Measurements from ENCODE around the gene TBXAS1. TPM values are rescaled to one million over a fixed set of nuclear protein-coding genes. Genes with fewer than 3 reads are reported as not detected.

Gene TBXAS1
- total RNA-seq, 4 donors from 2014 or later, result 9.8 to 31.3 (median 13.5) TPM

GRCh38 chr7:139797607-139798006 lies 31.5 kb upstream of the TBXAS1 start:
- Histone ChIP-seq H3K27me3 (peaks cover 0 to 3% (median 0%) of the 10 kb centered on the region in 4 donors), H3K36me3 (no peaks in the 10 kb centered on the region), H3K4me1 (peaks cover 0 to 14% (median 7%) of the 10 kb centered on the region in 4 donors), H3K9me3 (no peaks in the 10 kb centered on the region), H3K27ac (replicated peaks in 1 of 4) (no peak overlapping the region), H3K4me3 (no peak overlapping the region)
- TF ChIP-seq EP300 (IDR thresholded peaks at IDR 0.05) (no peak), POLR2AphosphoS5 (IDR thresholded peaks at IDR 0.05) (no peak), POLR2A (IDR thresholded peaks at IDR 0.05; ENCODE audit: low read depth) (no peak), CTCF (IDR thresholded peaks at IDR 0.05) (no peak)
- intact Hi-C loops (cut with DNase I), result no loop called here
- no peak for DNase-seq (ENCODE audit: extremely low spot score)
- 74% methylated on average over 2 of the region's 2 CpGs for WGBS

- 44% methylated on average over 10 of the region's 10 CpGs for WGBS
- H3K4me1 ChIP-seq, result peaks cover 0 to 14% (median 7%) of the 10 kb centered on the region in 4 donors
- H3K4me3 ChIP-seq, result no peak overlapping the region
- TF ChIP-seq POLR2A (IDR thresholded peaks at IDR 0.05; ENCODE audit: low read depth), result no peak
- TF ChIP-seq CTCF (IDR thresholded peaks at IDR 0.05), result no peak
- TF ChIP-seq EP300 (IDR thresholded peaks at IDR 0.05), result no peak
- H3K36me3 ChIP-seq, result no peaks in the 10 kb centered on the region
- DNase-seq (ENCODE audit: extremely low spot score), result no peak
- intact Hi-C loops (cut with DNase I), result no loop called here
- H3K9me3 ChIP-seq, result no peaks in the 10 kb centered on the region
- no peak overlapping the region for H3K27ac ChIP-seq (replicated peaks in 1 of 4)
- H3K27me3 ChIP-seq, result peaks cover 0 to 3% (median 0%) of the 10 kb centered on the region in 4 donors
Measured at GRCh38 chr7:139798221-139798620, 30.8 kb upstream of the TBXAS1 start.

GRCh38 chr7:139798892-139799291 lies 30.2 kb upstream of the TBXAS1 start:
- Histone ChIP-seq H3K9me3 (no peaks in the 10 kb centered on the region), H3K27ac (replicated peaks in 1 of 4) (no peak overlapping the region), H3K4me1 (peaks cover 0 to 14% (median 7%) of the 10 kb centered on the region in 4 donors), H3K27me3 (peaks cover 0 to 3% (median 0%) of the 10 kb centered on the region in 4 donors), H3K36me3 (no peaks in the 10 kb centered on the region), H3K4me3 (no peak overlapping the region)
- no peak for DNase-seq (ENCODE audit: extremely low spot score)
- WGBS, result 84% methylated on average over 3 of the region's 4 CpGs
- intact Hi-C loops (cut with DNase I), result no loop called here
- no peak for TF ChIP-seq CTCF (IDR thresholded peaks at IDR 0.05)
- no peak for TF ChIP-seq POLR2A (IDR thresholded peaks at IDR 0.05; ENCODE audit: low read depth)
- no peak for TF ChIP-seq EP300 (IDR thresholded peaks at IDR 0.05)
- TF ChIP-seq POLR2AphosphoS5 (IDR thresholded peaks at IDR 0.05), result no peak

- Histone ChIP-seq H3K36me3 (no peaks in the 10 kb centered on the region), H3K27me3 (peaks cover 0 to 3% (median 0%) of the 10 kb centered on the region in 4 donors), H3K4me1 (peaks cover 0 to 14% (median 7%) of the 10 kb centered on the region in 4 donors), H3K4me3 (no peak overlapping the region), H3K27ac (replicated peaks in 1 of 4) (no peak overlapping the region), H3K9me3 (no peaks in the 10 kb centered on the region)
- intact Hi-C loops (cut with DNase I), result no loop called here
- 73% methylated on average over 2 of the region's 2 CpGs for WGBS
- DNase-seq (ENCODE audit: extremely low spot score), result no peak
- TF ChIP-seq POLR2AphosphoS5 (IDR thresholded peaks at IDR 0.05) (no peak), CTCF (IDR thresholded peaks at IDR 0.05) (no peak), EP300 (IDR thresholded peaks at IDR 0.05) (no peak), POLR2A (IDR thresholded peaks at IDR 0.05; ENCODE audit: low read depth) (no peak)
Measured at GRCh38 chr7:139799586-139799985, 29.5 kb upstream of the TBXAS1 start.

DNA sequence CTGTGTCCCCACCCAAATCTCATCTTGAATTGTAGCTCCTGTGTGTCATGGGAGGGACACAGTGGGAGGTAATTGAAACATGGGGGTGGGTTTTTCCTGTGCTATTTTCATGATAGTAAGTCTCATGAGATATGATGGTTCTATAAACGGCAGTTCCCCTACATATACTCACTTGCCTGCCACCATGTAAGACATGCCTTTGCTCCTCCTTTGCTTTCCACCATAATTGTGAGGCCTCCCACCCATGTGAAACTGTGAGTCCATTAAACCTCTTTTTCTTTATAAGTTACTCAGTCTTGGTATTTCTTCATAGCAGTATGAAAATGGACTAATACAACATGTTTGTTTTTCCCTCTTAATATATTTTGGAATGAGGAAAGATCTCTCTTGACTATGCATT lies 24.5 kb upstream of the TBXAS1 start:
- no peaks in the 10 kb centered on the region for H3K36me3 ChIP-seq
- peaks cover 0 to 4% (median 0%) of the 10 kb centered on the region in 4 donors for H3K4me1 ChIP-seq
- TF ChIP-seq EP300 (IDR thresholded peaks at IDR 0.05) (no peak), POLR2A (IDR thresholded peaks at IDR 0.05; ENCODE audit: low read depth) (no peak), POLR2AphosphoS5 (IDR thresholded peaks at IDR 0.05) (no peak), CTCF (IDR thresholded peaks at IDR 0.05) (no peak)
- H3K4me3 ChIP-seq, result no peak overlapping the region
- intact Hi-C loops (cut with DNase I), result no loop called here
- WGBS, result 86% methylated on average over 1 of the region's 1 CpG
- H3K27me3 ChIP-seq, result peaks cover 0 to 3% (median 0%) of the 10 kb centered on the region in 4 donors
- no peak overlapping the region for H3K27ac ChIP-seq (replicated peaks in 1 of 4)
- DNase-seq (ENCODE audit: extremely low spot score), result no peak
- H3K9me3 ChIP-seq, result no peaks in the 10 kb centered on the region

Data from esophagus muscularis mucosa (tissue), 4 donors.